ENCODE results near the gene SAXO1.

- TF ChIP-seq EZH2 (IDR thresholded peaks at IDR 0.05) (no peak), POLR2AphosphoS5 (IDR thresholded peaks at IDR 0.05; ENCODE audit: borderline replicate concordance, low read depth, low read length) (no peak), FOXP2 (optimal IDR thresholded peaks at IDR 0.05; ENCODE audit: control extremely low read depth, extremely low read length, insufficient read depth) (no peak)
These were observed 143.5 kb downstream of the SAXO1 start for GRCh38 chr9:18889550-18889949.
